Neural cell (in vitro differentiated cells): Measurements from ENCODE around the gene FADS3. TPM values are rescaled to one million over a fixed set of nuclear protein-coding genes. Genes with fewer than 3 reads are reported as not detected.

ENCODE experiments used
- H2AFZ ChIP-seq: fragments of 200-600, 300-800 bp; sonication (generic), shearing (Covaris generic); 2 replicates; pipeline ENCODE4 v1.6.0; 2014; ENCODE audit warnings: low read depth, mild to moderate bottlenecking, antibody characterized with exemption, low read length, moderate library complexity
- H3F3A ChIP-seq: fragments of 200-600 bp; shearing (Covaris generic); 2 replicates; pipeline ENCODE4 v1.6.1; 2016; ENCODE audit warnings: mild to moderate bottlenecking, moderate library complexity, mixed read lengths, antibody characterized with exemption, low read length; ENCODE audit not compliant: insufficient read depth, poor library complexity, severe bottlenecking
- H3K27ac ChIP-seq: fragments of 200-600, 300-800 bp; sonication (generic), shearing (Covaris generic); 2 replicates; pipeline ENCODE4 v1.5.1; 2014; ENCODE audit warnings: mild to moderate bottlenecking, low read length, moderate library complexity
- H3K27me3 ChIP-seq: fragments of 300-800, 200-600 bp; sonication (generic), shearing (Covaris generic); 2 replicates; pipeline ENCODE4 v1.6.0; 2014; ENCODE audit warnings: mild to moderate bottlenecking, low read depth, low read length, moderate library complexity; ENCODE audit not compliant: insufficient read depth
- H3K36me3 ChIP-seq: fragments of 300-800, 200-600 bp; sonication (generic), shearing (Covaris generic); 2 replicates; pipeline ENCODE4 v1.5.1; 2014; ENCODE audit warnings: mild to moderate bottlenecking, antibody characterized with exemption, low read length, moderate library complexity; ENCODE audit not compliant: insufficient read depth
- H3K4me2 ChIP-seq: fragments of 300-800, 200-600 bp; sonication (generic), shearing (Covaris generic); 2 replicates; pipeline ENCODE4 v1.6.0; 2014; ENCODE audit warnings: mild to moderate bottlenecking, low read length
- H3K4me3 ChIP-seq: fragments of 300-800, 200-600 bp; sonication (generic), shearing (Covaris generic); 2 replicates; pipeline ENCODE4 v1.5.1; 2014; ENCODE audit warnings: mild to moderate bottlenecking, low read length, moderate library complexity
- H3K79me2 ChIP-seq: fragments of 200-600 bp; shearing (Covaris generic); replicated peaks from 2 replicates; pipeline ENCODE4 v1.6.0; 2014; ENCODE audit warnings: mild to moderate bottlenecking, low read length, moderate library complexity; ENCODE audit not compliant: insufficient read depth
- H3K9ac ChIP-seq: fragments of 300-800, 200-600 bp; sonication (generic), shearing (Covaris generic); 2 replicates; pipeline ENCODE4 v1.6.1; 2016; ENCODE audit warnings: mild to moderate bottlenecking, low read length, mixed read lengths
- H3K9me2 ChIP-seq: fragments of 200-600 bp; shearing (Covaris generic); 2 replicates; pipeline ENCODE4 v1.6.1; 2016; ENCODE audit warnings: mild to moderate bottlenecking, low read length, mixed read lengths; ENCODE audit not compliant: insufficient read depth
- H3K9me3 ChIP-seq: fragments of 200-600, 300-800 bp; sonication (generic), shearing (Covaris generic); 2 replicates; pipeline ENCODE4 v1.6.1; 2016; ENCODE audit warnings: mild to moderate bottlenecking, mixed run types, low read length, moderate library complexity, mixed read lengths
- H4K20me1 ChIP-seq: fragments of 200-600 bp; shearing (Covaris generic); 2 replicates; pipeline ENCODE4 v1.6.1; 2016; ENCODE audit warnings: mild to moderate bottlenecking, mixed run types; ENCODE audit not compliant: insufficient read depth
- EP300 ChIP-seq: fragments of 450-650 bp; conservative IDR thresholded peaks from 2 replicates; pipeline ENCODE4 v1.6.1; 2014; ENCODE audit warnings: antibody characterized with exemption, mild to moderate bottlenecking, moderate library complexity; ENCODE audit not compliant: poor library complexity, severe bottlenecking
- EZH2 ChIP-seq: fragments of 200-600, 300-800 bp; shearing (Covaris generic), sonication (generic); IDR thresholded peaks from 2 replicates; pipeline ENCODE4 v1.6.1; 2014; ENCODE audit warnings: antibody characterized with exemption, low read length, borderline replicate concordance, mild to moderate bottlenecking; ENCODE audit not compliant: insufficient read depth, poor library complexity, severe bottlenecking
- MXI1 ChIP-seq: fragments of 450-650 bp; conservative IDR thresholded peaks from 2 replicates; pipeline ENCODE4 v1.6.1; 2014; ENCODE audit warnings: antibody characterized with exemption, mild to moderate bottlenecking; ENCODE audit not compliant: poor library complexity, severe bottlenecking
- POLR2AphosphoS5 ChIP-seq: IDR thresholded peaks from 2 replicates; pipeline ENCODE4 v1.6.1; 2012
- RAD21 ChIP-seq: fragments of 450-650 bp; conservative IDR thresholded peaks from 2 replicates; pipeline ENCODE4 v1.6.1; 2014; ENCODE audit warnings: antibody characterized with exemption, mild to moderate bottlenecking, moderate library complexity
- SMC3 ChIP-seq: fragments of 450-650 bp; conservative IDR thresholded peaks from 2 replicates; pipeline ENCODE4 v1.6.1; 2014; ENCODE audit warnings: antibody characterized with exemption, mild to moderate bottlenecking, moderate library complexity; ENCODE audit not compliant: poor library complexity
- TAF1 ChIP-seq: IDR thresholded peaks from 2 replicates; pipeline ENCODE4 v1.6.1; 2012; ENCODE audit warnings: low read depth
- polyA plus RNA-seq: library from polyadenylated mRNA; depleted of rRNA; stranded (reverse); fragments of >200 nt; gene quantifications from 2 replicates; pipeline ENCODE4 v1.2.3, GENCODE V29; 2014
- TF ChIP-seq, protein P1 (sequence below): fragments of 450-650 bp; IDR thresholded peaks from 2 replicates; pipeline ENCODE4 v1.5.1; 2014; ENCODE audit warnings: antibody characterized with exemption, mild to moderate bottlenecking, moderate library complexity; ENCODE audit not compliant: poor library complexity, severe bottlenecking
- TF ChIP-seq, protein P2 (sequence below): IDR thresholded peaks from 2 replicates; pipeline ENCODE4 v1.6.1; 2012; ENCODE audit warnings: borderline replicate concordance

Gene FADS3
- polyA plus RNA-seq, 1 donor from 2014 or later: 35.4 TPM

DNA sequence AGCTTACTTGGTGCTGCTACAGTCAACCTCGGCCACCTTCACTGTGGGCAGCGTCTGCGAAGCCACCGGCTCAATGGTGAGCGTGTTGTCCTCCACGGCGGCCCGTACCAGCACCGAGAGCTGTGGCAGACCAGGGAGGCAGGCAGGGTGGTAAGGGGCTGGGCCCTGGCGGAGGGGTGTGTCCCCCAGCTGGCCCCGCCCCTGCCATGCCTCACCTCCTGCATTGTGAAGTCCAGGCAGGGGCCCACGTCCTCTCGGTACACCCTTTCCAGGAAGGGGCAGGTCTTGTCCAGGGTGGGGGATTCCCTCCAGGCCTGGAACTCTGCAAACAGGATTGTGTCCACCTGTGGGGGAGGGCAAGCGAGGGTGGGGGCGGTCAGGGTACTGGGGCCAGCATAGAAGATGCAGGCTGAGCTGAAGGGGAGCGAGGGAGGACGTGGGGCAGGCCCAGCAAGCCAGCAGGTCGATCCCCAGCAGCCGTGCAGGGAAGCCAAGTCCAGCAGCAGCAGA lies 13.2 kb upstream of the FADS3 start:
- H3K36me3 ChIP-seq: no peaks in the 10 kb centered on the region
- no peaks in the 10 kb centered on the region for H3F3A ChIP-seq
- H3K9me2 ChIP-seq: no peaks in the 10 kb centered on the region
- H3K79me2 ChIP-seq: no peaks in the 10 kb centered on the region
- no peak overlapping the region for H3K4me3 ChIP-seq
- no peak overlapping the region for H3K9ac ChIP-seq
- no peaks in the 10 kb centered on the region for H3K27me3 ChIP-seq
- TF ChIP-seq EZH2: no peak
- TF ChIP-seq, protein P1, sequence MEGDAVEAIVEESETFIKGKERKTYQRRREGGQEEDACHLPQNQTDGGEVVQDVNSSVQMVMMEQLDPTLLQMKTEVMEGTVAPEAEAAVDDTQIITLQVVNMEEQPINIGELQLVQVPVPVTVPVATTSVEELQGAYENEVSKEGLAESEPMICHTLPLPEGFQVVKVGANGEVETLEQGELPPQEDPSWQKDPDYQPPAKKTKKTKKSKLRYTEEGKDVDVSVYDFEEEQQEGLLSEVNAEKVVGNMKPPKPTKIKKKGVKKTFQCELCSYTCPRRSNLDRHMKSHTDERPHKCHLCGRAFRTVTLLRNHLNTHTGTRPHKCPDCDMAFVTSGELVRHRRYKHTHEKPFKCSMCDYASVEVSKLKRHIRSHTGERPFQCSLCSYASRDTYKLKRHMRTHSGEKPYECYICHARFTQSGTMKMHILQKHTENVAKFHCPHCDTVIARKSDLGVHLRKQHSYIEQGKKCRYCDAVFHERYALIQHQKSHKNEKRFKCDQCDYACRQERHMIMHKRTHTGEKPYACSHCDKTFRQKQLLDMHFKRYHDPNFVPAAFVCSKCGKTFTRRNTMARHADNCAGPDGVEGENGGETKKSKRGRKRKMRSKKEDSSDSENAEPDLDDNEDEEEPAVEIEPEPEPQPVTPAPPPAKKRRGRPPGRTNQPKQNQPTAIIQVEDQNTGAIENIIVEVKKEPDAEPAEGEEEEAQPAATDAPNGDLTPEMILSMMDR: no peak
- TF ChIP-seq SMC3: no peak
- TF ChIP-seq TAF1: no peak
- no peak for TF ChIP-seq MXI1
- TF ChIP-seq, protein P2, sequence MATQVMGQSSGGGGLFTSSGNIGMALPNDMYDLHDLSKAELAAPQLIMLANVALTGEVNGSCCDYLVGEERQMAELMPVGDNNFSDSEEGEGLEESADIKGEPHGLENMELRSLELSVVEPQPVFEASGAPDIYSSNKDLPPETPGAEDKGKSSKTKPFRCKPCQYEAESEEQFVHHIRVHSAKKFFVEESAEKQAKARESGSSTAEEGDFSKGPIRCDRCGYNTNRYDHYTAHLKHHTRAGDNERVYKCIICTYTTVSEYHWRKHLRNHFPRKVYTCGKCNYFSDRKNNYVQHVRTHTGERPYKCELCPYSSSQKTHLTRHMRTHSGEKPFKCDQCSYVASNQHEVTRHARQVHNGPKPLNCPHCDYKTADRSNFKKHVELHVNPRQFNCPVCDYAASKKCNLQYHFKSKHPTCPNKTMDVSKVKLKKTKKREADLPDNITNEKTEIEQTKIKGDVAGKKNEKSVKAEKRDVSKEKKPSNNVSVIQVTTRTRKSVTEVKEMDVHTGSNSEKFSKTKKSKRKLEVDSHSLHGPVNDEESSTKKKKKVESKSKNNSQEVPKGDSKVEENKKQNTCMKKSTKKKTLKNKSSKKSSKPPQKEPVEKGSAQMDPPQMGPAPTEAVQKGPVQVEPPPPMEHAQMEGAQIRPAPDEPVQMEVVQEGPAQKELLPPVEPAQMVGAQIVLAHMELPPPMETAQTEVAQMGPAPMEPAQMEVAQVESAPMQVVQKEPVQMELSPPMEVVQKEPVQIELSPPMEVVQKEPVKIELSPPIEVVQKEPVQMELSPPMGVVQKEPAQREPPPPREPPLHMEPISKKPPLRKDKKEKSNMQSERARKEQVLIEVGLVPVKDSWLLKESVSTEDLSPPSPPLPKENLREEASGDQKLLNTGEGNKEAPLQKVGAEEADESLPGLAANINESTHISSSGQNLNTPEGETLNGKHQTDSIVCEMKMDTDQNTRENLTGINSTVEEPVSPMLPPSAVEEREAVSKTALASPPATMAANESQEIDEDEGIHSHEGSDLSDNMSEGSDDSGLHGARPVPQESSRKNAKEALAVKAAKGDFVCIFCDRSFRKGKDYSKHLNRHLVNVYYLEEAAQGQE: no peak
- TF ChIP-seq RAD21: no peak
- TF ChIP-seq POLR2AphosphoS5: no peak
- TF ChIP-seq EP300: no peak
- no peaks in the 10 kb centered on the region for H4K20me1 ChIP-seq
- H3K9me3 ChIP-seq: no peaks in the 10 kb centered on the region
- H3K27ac ChIP-seq: no peak overlapping the region
- no peak overlapping the region for H2AFZ ChIP-seq
- H3K4me2 ChIP-seq: no peak overlapping the region

DNA sequence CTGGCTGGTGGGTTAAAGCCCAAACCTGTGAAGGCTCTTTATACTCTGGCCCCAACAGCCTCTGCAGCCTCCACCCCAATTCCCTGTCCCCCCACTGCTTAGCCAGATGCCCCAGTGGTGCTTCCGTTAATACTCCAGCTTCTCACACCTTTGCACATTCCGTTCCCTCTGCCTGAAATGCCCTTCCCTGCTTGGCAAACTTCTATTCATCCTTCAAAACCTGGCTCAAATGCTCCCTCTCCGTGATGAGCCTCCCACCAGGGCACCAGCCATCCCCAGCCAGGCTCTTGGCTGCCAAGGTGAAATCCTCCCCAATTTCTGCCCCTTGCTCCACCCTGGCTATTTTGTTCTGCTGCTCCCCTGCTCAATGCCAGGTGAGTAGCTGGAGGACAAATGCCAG lies 12.5 kb upstream of the FADS3 start:
- Histone ChIP-seq H3K4me2 (no peak overlapping the region), H3K9ac (no peak overlapping the region), H2AFZ (no peak overlapping the region), H3K9me3 (no peaks in the 10 kb centered on the region), H3K79me2 (no peaks in the 10 kb centered on the region), H3K27me3 (no peaks in the 10 kb centered on the region), H3K4me3 (no peak overlapping the region), H3K36me3 (no peaks in the 10 kb centered on the region), H3K27ac (no peak overlapping the region), H3F3A (peaks cover 5% of the 10 kb centered on the region), H4K20me1 (no peaks in the 10 kb centered on the region), H3K9me2 (no peaks in the 10 kb centered on the region)
- TF ChIP-seq EP300 (no peak), POLR2AphosphoS5 (no peak), EZH2 (no peak)

DNA sequence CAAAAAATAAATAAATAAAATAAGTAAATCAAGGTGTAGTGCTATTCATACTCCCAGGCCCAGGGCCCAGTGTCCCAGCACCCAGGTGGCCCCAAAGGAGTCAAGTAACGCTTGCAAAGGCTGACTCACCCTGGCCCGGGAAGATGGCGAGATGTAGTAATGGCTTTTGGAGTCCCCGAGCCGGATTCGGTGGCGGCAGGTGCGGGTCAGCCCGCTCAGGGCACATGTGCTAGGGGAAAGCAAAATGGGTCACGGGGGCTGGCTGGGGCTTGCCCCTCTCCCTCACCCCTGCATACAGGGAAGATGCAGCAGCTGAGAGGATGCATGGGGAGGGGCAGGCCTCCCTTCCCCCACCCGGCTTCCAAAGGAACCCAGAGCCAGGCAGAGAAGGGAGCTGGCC lies 11.0 kb upstream of the FADS3 start:
- Histone ChIP-seq H3K27ac (no peak overlapping the region), H3K36me3 (no peaks in the 10 kb centered on the region), H2AFZ (no peak overlapping the region), H4K20me1 (no peaks in the 10 kb centered on the region), H3K79me2 (no peaks in the 10 kb centered on the region), H3K27me3 (no peaks in the 10 kb centered on the region), H3K9ac (no peak overlapping the region), H3K9me3 (no peaks in the 10 kb centered on the region), H3F3A (peaks cover 7% of the 10 kb centered on the region), H3K4me2 (no peak overlapping the region), H3K9me2 (no peaks in the 10 kb centered on the region), H3K4me3 (no peak overlapping the region)
- TF ChIP-seq SMC3 (no peak), POLR2AphosphoS5 (no peak), MXI1 (no peak), EZH2 (no peak), EP300 (no peak), TAF1 (no peak), RAD21 (no peak)
- TF ChIP-seq, protein P2: no peak
- TF ChIP-seq, protein P1: no peak
